Measurements from ENCODE around the gene PPP1R8.
"Not testable (repeated sequence)": the region's sequence is repeated elsewhere in the genome, so short reads cannot be mapped to it uniquely, and the experiment has no call there.

Gene PPP1R8
- total RNA-seq = 21.0 to 49.1 (median 38.4) reads per million in 17 experiments

DNA sequence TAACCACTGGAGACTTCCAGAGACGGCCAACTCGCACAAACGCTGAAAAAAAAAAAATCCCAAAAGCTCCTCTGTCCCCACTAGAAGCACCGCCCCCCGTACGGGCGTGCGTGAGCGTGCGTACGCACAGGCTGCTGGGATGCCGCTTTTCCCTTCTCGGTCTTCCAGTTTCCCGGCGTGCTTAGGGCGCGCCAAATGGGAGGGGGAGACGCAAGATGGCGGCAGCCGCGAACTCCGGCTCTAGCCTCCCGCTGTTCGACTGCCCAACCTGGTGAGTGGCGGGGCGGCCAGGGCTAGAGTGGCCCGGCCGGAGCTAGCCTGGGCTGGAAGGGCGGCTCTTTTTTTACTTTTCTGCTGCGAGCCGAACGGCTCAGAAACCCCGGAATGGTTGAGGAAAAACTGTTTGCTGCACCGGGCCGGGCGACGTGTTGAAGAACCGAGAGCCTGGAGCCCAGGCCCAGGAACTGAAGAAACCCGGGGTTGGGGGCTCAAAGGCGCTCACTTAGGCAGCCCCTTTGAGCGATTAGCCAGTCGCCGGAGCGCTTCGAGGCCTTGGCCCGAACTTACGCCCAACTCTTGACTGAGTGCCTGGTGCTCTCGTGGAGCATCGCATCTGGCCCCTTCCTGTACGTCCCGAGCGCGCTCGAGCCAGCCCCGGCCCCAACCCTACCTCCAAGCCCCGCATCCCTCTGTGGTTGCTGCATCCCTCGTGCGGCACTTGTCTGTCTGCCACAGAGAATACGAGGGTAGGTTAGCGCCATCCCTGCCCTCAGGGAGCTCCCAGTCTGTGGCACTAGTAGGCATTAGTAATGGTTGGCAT, at the start of gene PPP1R8:
Gene PPP1R8, plus strand, starts transcription at position 162 of the 820 bp plus-strand sequence. Its CDS starts 54 bp downstream, at position 216.
- DNase-seq = peak; percentile 97 to 98 (median 98)

DNA sequence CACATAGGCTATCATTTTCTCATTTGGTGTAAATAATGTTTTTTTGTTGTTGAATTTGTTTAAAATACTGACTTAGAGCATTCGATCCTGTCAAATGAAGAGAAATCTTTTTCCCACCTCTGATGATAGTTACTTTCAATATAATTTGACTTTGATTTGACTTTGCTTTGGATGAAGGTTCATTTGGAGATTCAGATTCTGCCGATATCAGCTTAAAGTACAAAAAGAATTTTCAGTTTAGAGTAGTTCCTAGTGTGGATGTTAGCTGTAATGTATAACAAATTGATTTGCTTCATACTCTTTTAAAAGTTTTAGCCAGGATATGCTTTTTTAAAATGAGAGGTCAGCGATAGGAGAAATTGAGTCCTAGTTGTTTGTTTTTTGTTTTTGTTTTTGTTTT, 47.6 kb upstream of the PPP1R8 start:
- no peak for DNase-seq

DNA sequence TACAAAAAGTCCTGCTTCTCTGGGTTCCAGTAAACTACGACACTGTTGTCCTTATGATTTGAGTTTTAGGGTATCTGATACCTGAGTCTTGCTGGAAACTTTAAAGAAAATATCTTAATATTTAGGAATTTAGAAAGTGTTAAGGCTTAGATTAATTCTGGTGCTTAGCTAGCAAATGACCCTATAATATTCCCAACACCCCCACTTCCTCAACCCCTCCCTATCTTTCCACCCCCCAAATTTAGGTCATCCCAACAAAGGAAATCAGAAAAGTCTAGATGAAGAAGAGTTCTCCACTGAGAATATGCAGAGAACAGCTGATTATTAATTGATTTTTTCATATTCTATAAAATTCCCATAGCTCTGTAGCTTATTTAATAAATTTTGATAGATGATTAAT, 45.9 kb upstream of the PPP1R8 start:
- no peak for DNase-seq

DNA sequence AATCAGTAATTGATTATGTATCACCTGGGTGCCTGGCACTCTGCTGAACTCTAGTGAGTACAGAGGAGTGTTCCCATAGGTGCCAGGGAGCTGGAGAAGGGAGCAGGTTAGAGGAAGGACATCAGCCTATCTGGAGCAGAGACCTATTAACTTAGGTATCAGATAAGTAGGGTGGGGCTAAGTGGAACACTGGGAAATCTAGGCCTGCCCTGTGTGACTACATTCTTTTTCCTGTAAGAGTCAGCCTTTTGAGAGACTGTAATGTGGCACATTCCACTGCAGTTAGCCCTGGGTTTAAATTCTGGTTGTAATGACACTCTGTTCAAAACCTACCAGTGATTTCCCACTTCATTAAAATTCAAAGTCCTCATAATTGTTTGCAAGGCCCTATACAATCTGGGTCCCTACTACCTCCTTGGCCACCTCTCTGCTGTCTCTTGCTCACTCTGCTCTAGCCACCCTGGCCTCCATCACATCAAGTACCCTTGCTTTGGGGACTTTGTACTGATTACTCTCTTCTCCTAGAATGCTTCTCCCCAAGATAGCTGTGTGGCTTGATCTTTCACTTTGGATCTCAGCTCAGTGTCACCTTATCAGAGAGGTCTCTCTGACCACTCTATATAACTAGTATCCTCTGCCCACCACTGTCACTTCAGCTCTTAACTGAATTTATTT, 44.7 kb upstream of the PPP1R8 start:
- no peak for DNase-seq

DNA sequence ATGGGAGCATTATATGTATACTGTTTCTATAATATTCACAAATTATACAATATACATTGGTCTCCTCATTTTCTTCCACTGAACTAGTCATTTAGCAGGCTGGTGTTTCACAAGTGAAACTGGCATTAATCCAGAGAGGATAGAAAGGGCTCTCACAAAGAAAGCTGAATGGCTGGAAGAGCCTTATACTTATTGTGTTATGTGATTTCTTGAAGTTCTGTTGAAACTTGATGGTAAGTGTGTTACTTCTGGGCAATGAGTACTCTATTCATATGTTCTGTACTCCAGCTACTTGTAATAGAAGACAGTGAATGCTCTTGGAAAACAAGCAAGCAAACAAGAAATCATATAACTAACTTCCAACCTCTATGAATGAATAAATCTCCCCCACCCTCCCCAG, 42.7 kb upstream of the PPP1R8 start:
- peak in 3 of 4 experiments; percentile 7 to 51 (median 36) for DNase-seq

DNA sequence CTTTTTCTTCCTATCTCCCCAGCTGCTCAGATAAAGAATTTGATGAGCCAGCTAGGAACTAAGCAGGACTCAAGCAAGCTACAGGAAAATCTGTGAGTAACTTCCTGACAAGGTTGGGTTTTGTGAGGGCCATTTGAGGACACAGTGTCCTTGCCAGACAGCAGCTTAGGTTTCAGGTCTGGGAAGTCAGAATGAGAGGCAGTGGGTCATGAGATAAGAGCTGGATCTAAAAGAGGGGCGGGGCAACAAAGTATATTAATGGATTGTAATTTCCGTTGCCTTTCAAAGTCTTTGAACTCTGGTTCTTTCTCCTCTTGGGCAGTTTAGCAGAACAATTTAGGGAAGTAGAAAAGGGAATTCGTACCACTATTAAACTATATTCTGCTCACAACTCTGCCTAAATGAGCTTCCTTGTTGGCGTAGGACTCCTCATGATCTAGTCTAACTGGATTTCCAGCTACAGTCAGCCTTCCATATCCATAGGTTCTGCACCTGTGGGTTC, 41.0 kb upstream of the PPP1R8 start:
- peak; percentile 50 to 81 (median 65) for DNase-seq

DNA sequence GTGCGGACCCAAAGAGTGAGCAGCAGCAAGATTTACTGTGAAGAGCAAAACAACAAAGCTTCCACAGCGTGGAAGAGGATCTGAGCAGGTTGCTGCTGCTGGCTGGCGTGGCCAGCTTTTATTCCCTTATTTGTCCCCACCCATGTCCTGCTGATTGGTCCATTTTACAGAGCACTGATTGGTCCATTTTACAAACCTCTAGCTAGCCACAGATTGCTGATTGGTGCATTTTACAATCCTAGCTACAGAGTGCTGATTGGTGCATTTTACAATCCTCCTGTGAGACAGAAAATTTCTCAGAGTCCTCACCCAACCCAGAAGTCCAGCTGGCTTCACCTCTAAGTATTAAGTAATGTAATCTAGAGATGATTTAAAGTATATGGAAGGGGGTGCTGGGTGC, 40.3 kb upstream of the PPP1R8 start:
- not testable (repeated sequence) for DNase-seq

DNA sequence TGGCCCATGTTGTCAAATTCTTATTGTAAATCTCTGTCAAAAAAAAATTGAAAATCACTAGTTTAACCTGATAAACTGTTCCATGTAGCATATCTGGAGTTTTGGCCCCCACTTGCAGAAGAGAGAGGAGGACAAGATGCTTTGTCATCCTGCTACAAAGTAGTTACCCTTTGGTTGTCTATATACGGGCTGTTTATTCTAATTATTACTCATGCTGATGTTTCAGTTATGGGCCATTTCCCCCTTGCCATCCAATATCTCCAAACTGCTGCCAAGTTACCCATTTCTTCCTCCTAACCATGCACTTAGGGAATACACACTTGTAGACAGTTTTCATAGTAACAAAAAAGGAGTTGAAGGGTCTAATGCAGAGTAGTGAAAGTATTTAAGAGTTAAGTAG, 35.0 kb upstream of the PPP1R8 start:
- no peak for DNase-seq

DNA sequence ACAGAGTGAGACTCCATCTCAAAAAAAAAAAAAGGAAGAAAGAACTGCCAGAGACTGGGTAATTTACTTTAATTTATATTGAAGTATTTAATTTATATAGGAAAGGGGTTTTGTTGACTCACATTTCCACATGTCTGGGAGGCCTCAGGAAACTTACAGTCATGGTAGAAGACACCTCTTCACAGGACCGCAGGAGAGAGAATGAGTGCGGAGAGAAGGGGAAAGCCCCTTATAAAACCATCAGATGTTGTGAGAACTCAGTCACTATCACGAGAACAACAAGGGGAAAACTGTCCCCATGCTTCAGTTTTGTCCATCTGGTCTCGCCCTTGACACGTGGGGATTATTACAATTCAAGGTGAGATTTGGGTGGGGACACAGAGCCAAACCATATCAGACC, 25.8 kb upstream of the PPP1R8 start:
- DNase-seq = no peak

DNA sequence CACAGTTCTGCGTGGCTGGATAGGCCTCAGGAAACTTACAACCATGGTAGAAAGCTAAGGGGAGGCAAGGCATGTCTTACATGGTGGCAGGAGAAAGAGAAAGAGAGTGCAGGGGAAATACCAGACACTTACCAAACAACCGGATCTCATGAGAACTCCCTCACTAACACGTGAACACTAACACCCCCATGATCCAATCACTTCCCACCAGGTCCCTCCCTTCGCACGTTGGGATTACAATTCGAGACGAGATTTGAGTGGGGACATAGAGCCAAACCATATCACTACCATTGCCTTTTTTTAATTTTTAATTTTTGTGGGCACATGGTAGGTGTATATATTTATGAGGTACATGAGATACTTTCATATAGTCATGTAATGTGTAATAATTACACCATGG, 23.8 kb upstream of the PPP1R8 start:
- no peak for DNase-seq

DNA sequence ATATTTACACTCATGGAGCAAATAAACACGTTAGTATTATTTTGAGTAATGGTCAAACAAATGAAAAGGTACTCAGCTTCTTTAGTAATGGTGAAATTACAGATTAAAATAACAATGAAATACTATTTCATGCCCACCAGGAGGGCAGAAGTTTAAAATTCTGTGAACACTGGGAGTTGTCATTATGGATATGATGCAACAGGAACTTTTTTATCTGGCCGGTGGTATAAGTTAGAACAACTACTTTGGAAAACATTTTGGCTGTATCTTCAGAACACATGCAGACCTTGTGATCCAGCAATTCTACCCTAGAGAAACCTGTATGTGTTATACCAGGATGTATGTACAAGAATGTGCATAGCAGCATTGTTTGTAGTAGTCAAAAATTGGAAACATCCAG, 23.2 kb upstream of the PPP1R8 start:
- DNase-seq = no peak

DNA sequence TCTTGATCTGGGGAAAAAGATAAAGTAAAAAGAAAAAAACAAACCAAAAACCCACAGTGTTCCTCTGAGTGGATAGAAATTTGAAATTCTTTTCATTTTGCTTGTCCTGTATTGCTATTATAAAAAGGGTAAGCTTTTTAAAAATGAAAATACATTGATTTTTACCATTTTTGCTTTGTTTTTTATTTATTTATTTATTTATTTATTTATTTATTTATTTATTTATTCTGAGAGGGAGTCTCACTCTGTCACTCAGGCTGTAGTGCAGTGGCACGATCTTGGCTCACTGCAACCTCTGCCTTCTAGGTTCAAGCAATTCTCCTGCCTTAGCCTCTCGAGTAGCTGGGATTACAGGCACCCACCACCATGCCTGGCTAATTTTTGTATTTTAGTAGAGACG, 22.5 kb upstream of the PPP1R8 start:
- DNase-seq = not testable (repeated sequence)

DNA sequence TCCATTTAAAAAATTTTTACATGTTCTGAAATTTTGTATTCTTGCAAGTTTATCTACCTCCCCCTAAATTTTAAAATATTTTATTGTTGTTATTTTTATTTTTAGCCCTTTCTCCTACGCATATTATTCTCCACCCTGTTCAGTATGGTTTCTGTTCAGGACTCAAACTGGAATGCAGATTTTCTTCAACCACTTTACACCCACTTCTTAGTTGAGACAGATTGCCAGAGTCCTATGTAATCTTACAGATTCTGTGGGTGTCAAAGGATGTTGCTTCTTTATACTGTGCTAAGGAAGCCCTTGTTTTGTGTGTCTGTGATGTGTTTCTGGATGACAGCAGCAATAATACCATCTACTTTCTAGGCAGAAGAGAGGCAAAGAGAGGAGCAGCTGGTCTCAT, 20.7 kb upstream of the PPP1R8 start:
- peak in 1 of 4 experiments; percentile 32 for DNase-seq

DNA sequence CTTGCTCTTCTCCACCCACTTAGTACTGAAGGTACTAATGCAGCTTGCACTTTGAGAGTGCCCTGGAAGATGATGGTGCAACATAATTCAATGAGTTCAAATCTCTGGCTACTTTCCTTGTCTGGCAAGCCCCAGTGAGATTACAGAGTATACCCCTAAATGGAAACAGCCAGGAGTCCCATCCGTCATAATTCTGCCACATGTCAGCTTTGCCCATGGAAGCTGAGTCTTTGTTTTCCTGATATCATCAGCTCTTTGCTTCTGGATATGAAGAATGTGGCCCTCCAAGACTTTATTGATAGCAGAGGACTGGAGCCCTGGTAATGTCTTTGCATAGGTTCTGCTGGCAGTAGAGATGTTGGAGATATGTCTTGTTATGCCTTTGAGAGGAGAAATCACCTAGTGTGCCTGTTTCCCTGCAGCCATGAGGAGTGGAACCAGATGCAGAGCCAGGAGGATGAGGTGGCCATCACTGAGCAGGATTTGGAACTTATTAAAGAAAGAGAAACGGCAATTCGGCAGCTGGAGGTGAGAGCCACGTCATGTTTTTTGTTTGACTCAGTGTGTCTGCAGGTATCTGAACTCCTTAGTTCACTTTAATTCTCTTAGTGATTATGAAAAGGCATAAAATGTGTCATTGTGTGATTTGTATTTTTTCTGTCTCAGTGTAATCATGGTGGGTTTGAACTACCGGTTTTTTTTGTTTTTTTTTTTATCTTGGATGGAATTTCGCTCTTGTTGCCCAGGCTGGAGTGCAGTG, 18.7 kb upstream of the PPP1R8 start:
- no peak for DNase-seq

DNA sequence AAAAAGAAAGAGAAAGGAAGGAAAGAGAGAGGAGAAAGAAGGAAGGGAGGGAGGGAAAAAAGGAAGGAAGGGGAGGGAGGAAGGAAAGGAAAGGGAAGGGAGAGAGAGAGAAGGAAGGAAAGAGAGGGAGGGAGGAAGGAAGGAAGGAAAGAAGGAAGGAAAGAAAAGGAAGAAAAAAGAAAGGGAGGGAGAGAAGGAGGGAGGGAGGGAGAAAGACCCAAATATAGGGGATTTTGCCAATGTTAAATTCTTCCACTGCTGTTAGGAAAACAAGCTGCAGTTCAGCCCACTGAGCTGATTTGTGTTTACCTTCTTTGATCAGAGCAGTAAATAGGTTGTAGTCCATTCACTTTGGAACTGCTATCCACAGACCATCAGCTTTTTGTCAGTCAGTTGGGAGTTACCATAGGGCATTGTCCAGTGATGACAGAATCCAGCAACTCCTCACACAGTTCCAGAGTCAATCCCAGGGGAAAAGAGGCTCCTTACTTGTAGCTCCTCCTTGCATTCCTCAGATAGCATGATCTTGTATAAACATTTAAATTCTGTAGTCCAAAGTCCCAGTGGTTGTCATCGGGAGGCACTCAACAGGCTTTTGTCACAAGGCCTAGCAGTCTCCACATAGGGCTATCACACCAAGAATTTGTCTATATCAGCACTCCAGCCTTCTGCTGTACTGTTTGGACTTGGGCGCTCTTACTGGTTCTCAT, 13.5 kb upstream of the PPP1R8 start:
- no peak for DNase-seq

DNA sequence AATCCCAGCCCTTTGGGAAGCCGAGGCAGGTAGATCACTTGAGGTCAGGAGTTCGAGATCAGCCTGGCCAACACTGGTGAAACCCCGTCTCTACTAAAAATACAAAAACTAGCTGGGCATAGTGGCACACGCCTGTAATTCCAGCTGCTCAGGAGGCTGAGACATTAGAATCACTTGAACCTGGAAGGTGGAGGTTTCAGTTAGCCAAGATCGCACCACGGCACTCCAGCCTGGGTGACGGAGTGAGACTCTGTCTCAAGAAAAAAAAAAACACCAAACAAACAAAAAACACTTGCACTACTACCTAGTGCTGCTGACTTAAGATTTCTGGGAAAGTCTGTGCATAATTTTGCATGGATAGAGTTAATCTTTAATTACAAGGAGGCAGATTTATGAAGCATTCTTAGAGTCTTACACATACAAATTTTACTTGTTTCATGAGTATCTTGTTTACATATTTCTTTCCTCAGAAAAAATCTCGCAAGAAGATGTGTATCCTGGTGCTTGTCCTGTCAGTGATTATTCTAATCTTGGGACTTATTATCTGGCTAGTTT, 8.7 kb upstream of the PPP1R8 start:
- DNase-seq = no peak

DNA sequence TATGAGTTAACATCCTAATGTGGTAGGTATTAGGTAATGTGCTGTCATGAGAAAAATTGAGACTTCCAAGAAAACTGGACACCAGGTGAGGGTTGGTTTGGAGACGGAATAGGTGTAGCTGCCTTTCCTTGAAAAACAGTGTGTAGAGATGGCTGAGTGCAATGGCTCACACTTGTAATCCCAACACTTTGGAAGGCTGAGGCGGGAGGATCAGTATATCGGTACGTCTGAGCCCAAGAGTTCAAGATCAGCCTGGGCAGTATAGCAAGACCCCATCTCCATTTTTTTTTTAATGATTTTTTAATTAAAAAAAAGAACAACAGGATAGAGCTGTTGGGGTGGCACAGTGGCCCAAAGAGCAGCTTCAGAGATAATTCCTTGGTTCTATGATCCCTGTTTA, 6.8 kb upstream of the PPP1R8 start:
- DNase-seq = no peak

DNA sequence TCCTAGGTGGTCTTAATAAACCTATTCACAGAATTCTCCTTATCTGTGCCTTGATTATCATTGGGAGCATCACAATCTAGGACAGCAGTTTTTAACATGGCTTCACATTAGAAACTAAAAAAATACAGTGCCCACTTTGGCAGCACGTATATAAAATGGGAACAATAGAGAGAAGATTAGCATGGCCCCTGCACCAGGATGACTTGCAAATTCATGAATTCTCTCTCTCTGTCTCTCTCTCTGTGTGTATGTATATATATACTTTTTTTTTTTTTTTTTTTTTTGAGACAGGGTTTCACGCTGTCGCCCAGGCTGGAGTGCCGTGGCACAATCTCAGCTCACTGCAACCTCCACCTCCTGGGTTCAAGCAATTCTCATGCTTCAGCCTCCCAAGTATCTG, 6.2 kb upstream of the PPP1R8 start:
- no peak for DNase-seq

DNA sequence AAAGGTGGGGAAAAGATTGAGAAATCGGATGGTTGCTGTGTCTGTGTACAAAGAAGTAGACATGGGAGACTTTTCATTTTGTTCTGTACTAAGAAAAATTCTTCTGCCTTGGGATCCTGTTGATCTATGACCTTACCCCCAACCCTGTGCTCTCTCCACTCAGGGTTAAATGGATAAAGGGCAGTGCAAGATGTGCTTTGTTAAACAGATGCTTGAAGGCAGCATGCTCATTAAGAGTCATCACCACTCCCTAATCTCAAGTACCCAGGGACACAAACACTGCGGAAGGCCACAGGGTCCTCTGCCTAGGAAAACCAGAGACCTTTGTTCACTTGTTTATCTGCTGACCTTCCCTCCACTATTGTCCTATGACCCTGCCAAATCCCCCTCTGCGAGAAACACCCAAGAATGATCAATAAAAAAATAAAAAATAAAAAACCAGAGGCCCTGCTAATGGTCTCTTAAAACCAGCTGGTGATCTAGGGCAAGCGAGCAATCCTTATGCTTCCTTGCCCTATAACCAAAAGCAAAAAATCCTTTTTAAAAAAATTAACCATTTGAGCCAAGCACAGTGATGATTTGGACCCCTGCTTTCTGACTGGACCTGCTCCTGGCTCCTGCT, 1.1 kb upstream of the PPP1R8 start:
- DNase-seq = not testable (repeated sequence)

DNA sequence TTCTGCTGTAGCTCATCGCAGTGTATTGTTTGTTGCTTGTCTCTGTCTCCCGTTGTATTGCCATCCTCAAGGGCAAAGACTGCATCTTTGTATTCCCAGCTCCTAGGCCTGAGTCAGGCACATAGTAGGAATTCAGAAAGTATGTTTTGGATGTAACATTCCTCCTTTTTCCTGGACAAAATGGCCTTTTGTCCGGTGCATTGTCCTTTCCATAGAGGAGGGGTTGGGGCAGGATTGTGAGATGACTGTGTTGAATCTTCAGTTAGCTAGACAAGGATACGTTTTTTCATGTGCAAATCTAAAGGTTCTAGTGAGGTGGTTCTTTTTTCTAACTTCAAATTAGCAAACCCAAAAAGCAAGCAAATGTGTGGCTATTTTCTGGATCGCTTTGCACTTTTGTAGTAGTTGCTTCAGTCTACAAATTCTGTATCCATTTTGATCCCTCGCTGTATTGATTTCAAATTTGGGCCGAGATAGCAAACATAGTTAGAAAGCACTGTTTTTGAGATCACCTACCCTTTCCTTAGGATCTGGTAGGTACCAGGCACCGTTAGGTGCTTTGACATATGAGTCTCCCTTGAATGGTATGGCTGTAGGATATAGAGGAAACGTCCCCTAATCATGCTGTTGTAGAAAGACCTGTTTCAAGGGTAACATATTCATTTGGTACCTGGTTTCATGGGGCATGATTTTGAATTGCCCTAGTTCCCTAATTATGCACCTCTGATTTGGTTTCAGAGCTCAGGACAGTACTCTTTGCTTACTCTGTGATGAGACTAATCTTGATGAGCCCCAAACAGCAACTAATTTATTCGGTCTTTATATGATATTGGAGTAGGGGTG, 1.2 kb downstream of the PPP1R8 start:
- DNase-seq = no peak

DNA sequence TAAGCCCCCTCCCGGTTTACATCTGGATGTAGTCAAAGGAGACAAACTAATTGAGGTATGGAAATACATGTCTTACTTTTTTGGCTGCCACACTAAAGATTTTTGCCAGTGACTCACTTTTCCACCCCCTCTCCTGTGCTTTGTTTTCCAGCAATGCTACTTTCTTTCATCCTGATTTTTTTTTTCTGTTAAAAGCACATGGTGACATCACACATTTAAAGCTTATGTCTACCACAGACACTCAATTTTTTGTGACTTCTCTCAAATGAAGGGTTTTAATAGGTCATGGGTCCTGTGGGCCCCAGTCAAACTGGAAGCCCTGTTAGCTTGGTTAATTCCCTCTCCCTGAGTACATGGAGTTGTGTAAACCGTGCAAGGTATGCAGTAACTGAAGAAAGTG, 2.2 kb downstream of the PPP1R8 start:
- DNase-seq = no peak
